Activated T-cell treated with anti-CD3 and anti-CD28 coated beads, Interleukin-2, amount 50 U/mL, for 48 hours (primary cell): Measurements from ENCODE around the gene RRP12.
"Not testable (repeated sequence)": the region's sequence is repeated elsewhere in the genome, so short reads cannot be mapped to it uniquely, and the experiment has no call there.

Experiments
- DNase-seq, 2 experiments: peaks; one replicate each; pipeline ENCODE4 v3.0.0-alpha.2; 2020

Gene RRP12

GRCh38 chr10:97400665-97401454, at the start of gene RRP12:
RRP12 (minus strand) TSS chr10:97401340; CDS start chr10:97401231, 109 bp downstream.
- peak; percentile 81 to 83 for DNase-seq

- DNase-seq = no peak
Observed at GRCh38 chr10:97450828-97451227, 49.7 kb upstream of the RRP12 start.

GRCh38 chr10:97445722-97446639, 44.8 kb upstream of the RRP12 start, which contains the start of the genes EXOSC1 and ZDHHC16:
EXOSC1 (minus strand) TSS chr10:97446006; CDS start chr10:97445985, 21 bp downstream.
ZDHHC16 (plus strand) TSS chr10:97446175; CDS start chr10:97451676, 5,501 bp downstream.
- peak; percentile 94 for DNase-seq

GRCh38 chr10:97445357-97445721, 44.2 kb upstream of the RRP12 start:
- no peak for DNase-seq

- no peak for DNase-seq
Observed at GRCh38 chr10:97444212-97444611, 43.1 kb upstream of the RRP12 start.

GRCh38 chr10:97442277-97442676, 41.1 kb upstream of the RRP12 start:
- DNase-seq = no peak

- no peak for DNase-seq
Observed at GRCh38 chr10:97435211-97435610, 34.1 kb upstream of the RRP12 start.

- DNase-seq = no peak
Observed at GRCh38 chr10:97434557-97434956, 33.4 kb upstream of the RRP12 start.

GRCh38 chr10:97434055-97434454, 32.9 kb upstream of the RRP12 start:
- DNase-seq = no peak

GRCh38 chr10:97428572-97428981, 27.4 kb upstream of the RRP12 start:
- DNase-seq = peak in 1 of 2 experiments; percentile 51

GRCh38 chr10:97427571-97428179, 26.5 kb upstream of the RRP12 start:
- peak; percentile 67 to 71 for DNase-seq

GRCh38 chr10:97426776-97427570, 25.8 kb upstream of the RRP12 start:
- DNase-seq = peak; percentile 50

GRCh38 chr10:97425964-97426775, 25.0 kb upstream of the RRP12 start, which contains the start of gene PGAM1:
PGAM1 (plus strand) TSS chr10:97426191; CDS start chr10:97426308, 117 bp downstream.
- DNase-seq = peak; percentile 95 to 98

- DNase-seq = not testable (repeated sequence)
Observed at GRCh38 chr10:97423757-97424098, 22.6 kb upstream of the RRP12 start.

GRCh38 chr10:97416565-97416964, 15.4 kb upstream of the RRP12 start:
- peak in 1 of 2 experiments; percentile 44 for DNase-seq

- DNase-seq = peak; percentile 79 to 81
Observed at GRCh38 chr10:97412891-97413304, 11.8 kb upstream of the RRP12 start.

- no peak for DNase-seq
Observed at GRCh38 chr10:97411406-97411805, 10.3 kb upstream of the RRP12 start.

GRCh38 chr10:97408496-97408992, 7.4 kb upstream of the RRP12 start:
- DNase-seq = no peak

- no peak for DNase-seq
Observed at GRCh38 chr10:97407952-97408248, 6.8 kb upstream of the RRP12 start.

- DNase-seq = peak; percentile 82 to 85
Observed at GRCh38 chr10:97407211-97407951, 6.2 kb upstream of the RRP12 start.
